Measurements from ENCODE around the gene GMPR. TPM values are rescaled to one million over a fixed set of nuclear protein-coding genes. Genes with fewer than 3 reads are reported as not detected.

Gene GMPR
- total RNA-seq, 1 experiment from 2014 or later = 0.08 TPM

DNA sequence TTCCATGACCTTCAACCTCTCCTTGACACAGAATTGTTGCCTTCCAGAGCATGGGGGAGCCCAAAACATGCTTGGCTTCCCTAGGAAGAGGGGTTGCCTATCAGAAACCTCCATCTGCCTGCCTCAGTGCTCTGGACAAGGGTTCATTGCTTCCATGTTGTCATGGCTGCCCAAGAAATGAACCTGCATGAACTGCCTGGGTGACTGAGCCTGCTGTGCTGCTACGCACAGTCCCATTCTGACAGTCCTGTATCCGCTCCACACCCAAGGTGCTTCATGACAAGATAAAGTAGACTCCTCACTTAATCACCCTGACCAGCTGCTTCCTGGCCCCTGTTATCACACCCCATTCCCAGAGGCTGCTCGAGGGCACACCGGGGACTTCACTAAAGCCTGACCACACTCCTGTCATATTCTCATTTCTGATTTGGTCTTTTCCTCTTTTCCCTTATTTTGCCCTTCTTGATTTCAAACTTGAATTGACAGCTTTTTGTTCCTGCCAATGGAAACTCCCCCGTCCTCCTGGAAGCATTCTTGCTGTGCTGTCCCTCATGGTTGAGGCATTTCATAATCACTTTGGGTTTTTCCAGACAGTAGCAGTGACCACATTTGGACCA lies 31.9 kb downstream of the GMPR start:
- no peak for DNase-seq (ENCODE audit: low spot score)

- DNase-seq (ENCODE audit: low spot score) = no peak
These were observed 33.0 kb downstream of the GMPR start for GRCh38 chr6:16271428-16271827.

GRCh38 chr6:16272201-16272600 lies 33.8 kb downstream of the GMPR start:
- no peak for DNase-seq (ENCODE audit: low spot score)

DNA sequence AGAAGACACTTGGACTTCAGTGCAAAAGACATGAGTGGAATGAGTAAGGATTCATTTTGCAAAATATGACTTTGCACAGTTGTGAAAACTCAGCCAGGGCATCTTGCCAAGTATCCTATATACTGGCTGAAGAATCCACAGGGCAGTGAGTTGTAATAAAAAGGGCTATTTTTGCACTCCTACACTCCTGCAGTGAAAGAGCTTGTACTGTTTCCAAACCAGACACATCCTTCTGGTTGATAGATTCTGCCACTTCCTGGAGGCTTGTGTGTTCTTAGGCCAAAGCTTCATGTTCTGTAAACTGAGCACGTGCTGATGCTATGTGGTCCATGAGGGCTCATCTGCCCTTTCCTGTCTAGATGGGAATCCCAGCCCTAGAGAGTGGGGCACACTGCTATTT lies 34.9 kb downstream of the GMPR start:
- DNase-seq (ENCODE audit: low spot score) = no peak

DNA sequence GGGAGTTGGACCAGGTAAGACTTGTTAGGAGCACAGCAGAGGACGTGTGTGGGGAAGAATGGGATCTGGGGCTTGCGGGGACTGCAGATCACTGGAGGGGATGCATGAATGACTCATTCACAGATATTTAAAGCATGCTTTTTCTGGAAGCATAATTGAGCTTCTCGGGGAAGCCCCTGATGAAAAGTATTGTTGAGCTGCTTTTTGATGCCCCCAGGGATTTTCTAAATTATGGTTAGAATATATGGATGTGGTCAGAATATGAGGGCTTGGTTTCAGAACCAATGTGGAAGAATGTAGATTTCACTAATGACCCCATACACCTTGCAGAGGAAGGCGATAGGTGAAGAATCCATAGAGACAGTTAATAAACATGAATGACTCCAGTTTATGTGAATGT lies 36.1 kb downstream of the GMPR start:
- no peak for DNase-seq (ENCODE audit: low spot score)

DNA sequence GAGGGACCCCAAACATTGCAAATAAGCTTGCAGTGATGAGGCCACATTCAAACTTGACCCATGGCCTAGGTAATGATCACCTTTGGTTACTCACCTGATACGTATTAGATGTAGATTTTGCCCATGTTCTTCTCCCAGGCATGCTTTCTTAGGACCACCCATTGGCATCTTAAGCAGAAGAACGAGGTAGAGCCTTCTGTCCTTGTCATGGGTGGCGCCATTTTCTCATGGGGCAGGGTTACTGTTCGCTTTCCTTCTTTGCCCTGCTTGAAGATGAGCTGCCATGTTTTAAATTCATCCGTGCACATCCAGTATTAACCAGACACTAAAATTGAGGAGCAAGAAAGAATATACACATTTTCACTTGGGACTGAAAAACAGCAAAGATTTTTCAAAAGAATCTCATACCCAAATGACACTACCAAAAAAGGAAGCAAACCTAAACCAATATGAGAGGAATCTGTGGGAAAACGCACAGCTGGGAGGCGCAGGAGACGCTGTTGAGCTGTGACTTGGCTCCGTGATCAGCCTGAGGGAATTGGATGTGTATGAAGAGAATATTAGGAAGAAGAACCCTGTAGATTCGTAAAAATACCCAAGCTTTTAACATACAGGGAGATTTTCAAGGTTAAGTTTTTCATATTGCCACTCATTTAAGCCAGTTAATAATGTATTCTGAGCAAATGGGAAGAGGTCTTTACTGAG lies 36.6 kb downstream of the GMPR start:
- DNase-seq (ENCODE audit: low spot score) = no peak

GRCh38 chr6:16277101-16277981 lies 39.0 kb downstream of the GMPR start:
- peak; percentile 83 for DNase-seq (ENCODE audit: low spot score)

- DNase-seq (ENCODE audit: low spot score) = peak; percentile 26
These were observed 39.8 kb downstream of the GMPR start for GRCh38 chr6:16278048-16278724.

- no peak for DNase-seq (ENCODE audit: low spot score)
These were observed 40.4 kb downstream of the GMPR start for GRCh38 chr6:16278750-16279149.

- no peak for DNase-seq (ENCODE audit: low spot score)
These were observed 40.9 kb downstream of the GMPR start for GRCh38 chr6:16279243-16279642.

- DNase-seq (ENCODE audit: low spot score) = no peak
These were observed 44.0 kb downstream of the GMPR start for GRCh38 chr6:16282370-16282769.

DNA sequence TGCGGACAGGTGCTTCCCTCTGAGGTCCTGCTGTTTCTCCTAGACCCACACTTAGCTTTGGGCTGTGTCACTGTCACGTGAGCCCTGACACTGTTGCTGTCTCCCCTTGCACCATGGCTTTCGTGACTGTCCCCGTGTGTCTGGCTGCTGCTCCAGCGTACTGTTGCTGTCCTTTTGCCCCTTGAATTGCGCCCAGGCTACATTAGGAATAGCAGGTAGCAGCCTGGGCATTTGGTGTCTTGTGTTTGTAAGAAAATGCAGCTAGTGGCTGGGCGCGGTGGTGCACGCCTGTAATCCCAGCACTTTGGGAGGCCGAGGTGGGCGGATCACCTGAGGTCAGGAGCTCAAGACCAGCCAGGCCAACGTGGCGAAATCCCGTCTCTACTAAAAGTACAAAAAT lies 46.1 kb downstream of the GMPR start:
- no peak for DNase-seq (ENCODE audit: low spot score)

GRCh38 chr6:16285467-16286150 lies 47.2 kb downstream of the GMPR start:
- DNase-seq (ENCODE audit: low spot score) = no peak

DNA sequence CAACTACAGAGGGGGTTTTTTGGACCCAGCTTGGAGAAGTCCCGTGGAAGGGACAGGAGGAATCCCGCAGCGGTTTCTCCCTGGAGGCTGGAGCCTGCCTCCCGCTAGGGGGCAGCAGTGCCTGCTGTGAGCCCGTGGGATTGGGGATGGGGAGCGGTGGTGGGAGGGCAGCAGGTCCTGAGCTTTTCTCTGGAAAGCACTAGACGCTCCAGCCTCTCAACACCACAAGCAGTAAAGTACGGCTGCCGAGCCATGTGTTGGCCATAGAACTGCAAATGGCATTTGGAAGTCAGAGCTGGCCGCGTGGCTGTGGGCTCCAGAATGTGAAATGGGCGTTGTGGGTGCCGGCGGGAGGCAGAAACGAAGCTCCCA lies 47.8 kb downstream of the GMPR start:
- peak; percentile 27 for DNase-seq (ENCODE audit: low spot score)

DNA sequence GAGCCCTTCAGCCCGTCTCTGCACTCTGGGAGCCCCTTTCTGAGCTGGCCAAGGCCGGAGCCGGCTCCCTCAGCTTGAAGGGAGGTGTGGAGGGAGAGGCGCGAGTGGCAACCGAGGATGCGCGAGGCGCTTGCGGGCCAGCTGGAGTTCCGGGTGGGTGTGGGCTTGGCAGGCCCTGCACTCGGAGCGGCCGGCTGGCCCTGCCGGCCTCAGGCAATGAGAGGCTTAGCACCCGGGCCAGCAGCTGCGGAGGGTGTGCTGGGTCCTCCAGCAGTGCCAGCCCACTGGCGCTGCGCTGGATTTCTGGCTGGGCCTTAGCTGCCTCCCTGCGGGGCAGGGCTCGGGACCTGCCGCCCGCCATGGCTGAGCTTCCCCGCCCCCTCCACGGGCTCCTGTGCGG lies 49.8 kb downstream of the GMPR start:
- DNase-seq (ENCODE audit: low spot score) = no peak

DNA sequence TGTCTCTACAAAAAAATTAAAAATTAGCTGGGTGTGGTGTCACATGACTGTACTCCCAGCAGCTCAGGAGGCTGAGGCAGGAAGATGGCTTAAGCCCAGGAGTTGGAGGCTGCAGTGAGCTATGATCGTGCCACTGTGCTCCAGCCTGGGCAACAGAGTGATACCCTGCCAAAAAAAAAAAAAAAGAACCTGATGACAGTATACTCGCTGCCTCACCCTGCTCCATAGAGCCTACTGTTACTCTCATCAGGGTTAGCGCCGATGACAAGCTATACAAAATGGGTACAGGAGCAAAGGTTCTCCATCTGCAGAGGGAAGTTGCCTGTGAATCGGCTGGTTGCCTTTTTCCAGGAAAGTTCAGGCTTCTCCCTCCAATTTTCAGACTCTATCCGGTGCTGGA lies 53.4 kb downstream of the GMPR start:
- no peak for DNase-seq (ENCODE audit: low spot score)

DNA sequence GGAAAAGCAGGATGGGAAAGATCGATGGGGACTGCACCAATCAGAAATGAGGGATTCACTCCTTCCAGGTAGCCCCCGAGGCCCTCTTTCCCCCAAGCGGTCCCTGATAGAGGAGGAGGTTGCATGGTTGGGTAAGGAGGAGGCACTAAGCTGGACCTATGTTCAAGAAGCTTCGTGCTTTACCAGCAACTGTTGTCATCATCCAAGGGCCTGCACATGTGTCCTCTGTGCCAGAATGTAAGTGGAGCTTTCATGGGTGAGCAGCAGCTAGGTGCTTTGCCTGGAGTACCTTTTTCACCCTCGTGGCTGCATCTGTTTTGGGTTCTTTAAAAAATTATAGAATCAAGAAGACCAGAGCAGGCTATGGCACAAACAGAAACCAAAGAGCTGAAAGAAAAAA lies 54.0 kb downstream of the GMPR start:
- DNase-seq (ENCODE audit: low spot score) = no peak

- DNase-seq (ENCODE audit: low spot score) = no peak
These were observed 54.6 kb downstream of the GMPR start for GRCh38 chr6:16292942-16293341.

- no peak for DNase-seq (ENCODE audit: low spot score)
These were observed 56.0 kb downstream of the GMPR start for GRCh38 chr6:16294371-16294770.

GRCh38 chr6:16295060-16295459 lies 56.7 kb downstream of the GMPR start:
- no peak for DNase-seq (ENCODE audit: low spot score)

- no peak for DNase-seq (ENCODE audit: low spot score)
These were observed 57.1 kb downstream of the GMPR start for GRCh38 chr6:16295471-16295870.

Measured in HT-29 (cell line).